HG03135 (cell line): ENCODE measurements around the gene SRP14.
A peak's percentile ranks its signal among the peaks of the same experiment; 100 is the strongest.
"Not testable (repeated sequence)": the region's sequence is repeated elsewhere in the genome, so short reads cannot be mapped to it uniquely, and the experiment has no call there.

ENCODE experiments used
- ATAC-seq: cut with Tn5 transposase; IDR thresholded peaks from one replicate; pipeline ENCODE4 v1.9.1; 2021; ENCODE audit warnings: mild to moderate bottlenecking, moderate library complexity; ENCODE audit not compliant: unreplicated experiment

The SRP14 gene

GRCh38 chr15:40051616-40052415 is 12.8 kb upstream of the SRP14 start:
- no peak for ATAC-seq

- no peak for ATAC-seq
Measured at GRCh38 chr15:40050788-40051470, 11.9 kb upstream of the SRP14 start.

- ATAC-seq, result no peak
Measured at GRCh38 chr15:40048926-40049475, 10.0 kb upstream of the SRP14 start.

GRCh38 chr15:40048211-40048792 is 9.3 kb upstream of the SRP14 start:
- ATAC-seq, result no peak

- ATAC-seq, result peak; percentile 51
Measured at GRCh38 chr15:40047415-40048210, 8.6 kb upstream of the SRP14 start.

- no peak for ATAC-seq
Measured at GRCh38 chr15:40046721-40047414, 7.9 kb upstream of the SRP14 start.

- ATAC-seq, result no peak
Measured at GRCh38 chr15:40045572-40046217, 6.7 kb upstream of the SRP14 start.

- peak; percentile 60 for ATAC-seq
Measured at GRCh38 chr15:40044717-40045571, 6.0 kb upstream of the SRP14 start.

- no peak for ATAC-seq
Measured at GRCh38 chr15:40043927-40044716, 5.1 kb upstream of the SRP14 start.

GRCh38 chr15:40042791-40043320 is 3.9 kb upstream of the SRP14 start:
- no peak for ATAC-seq

- no peak for ATAC-seq
Measured at GRCh38 chr15:40040770-40041169, 1.8 kb upstream of the SRP14 start.

GRCh38 chr15:40040293-40040635 is 1.3 kb upstream of the SRP14 start:
- no peak for ATAC-seq

GRCh38 chr15:40038275-40038637 is 725 bp downstream of the SRP14 start:
- ATAC-seq, result no peak

GRCh38 chr15:40037721-40038120 is 1.3 kb downstream of the SRP14 start:
- ATAC-seq, result no peak

- ATAC-seq, result not testable (repeated sequence)
Measured at GRCh38 chr15:40035182-40035581, 3.8 kb downstream of the SRP14 start.

GRCh38 chr15:40034186-40034946 is 4.6 kb downstream of the SRP14 start:
- no peak for ATAC-seq

- no peak for ATAC-seq
Measured at GRCh38 chr15:40032125-40032839, 6.7 kb downstream of the SRP14 start.
